ENCODE data around the gene ARHGAP29. TPM values are rescaled to one million over a fixed set of nuclear protein-coding genes. Genes with fewer than 3 reads are reported as not detected.

Gene ARHGAP29
- total and polyA plus RNA-seq, 2 of the 8 experiments (the other 6 are each of a cell fraction or from before 2014, with no cell fraction given) = 0.57 to 3.2 TPM

- DNase-seq (ENCODE audit: low read depth in 1 of 2, low spot score in 2 of 2) = no peak
- WGBS, 2 experiments (ENCODE audit: extremely low coverage in 1 of 2, insufficient coverage in 1 of 2, insufficient read length in 1 of 2, insufficient replicate concordance in 2 of 2, low coverage in 1 of 2, low lambda C conversion rate in 2 of 2, missing lambda C conversion rate in 1 of 2) = 89% methylated on average over 5 of the region's 5 CpGs; no CpG with 5 or more reads in 1 of the 2 experiments
- Histone ChIP-seq H2AK5ac (ENCODE audit: low read depth, low read length) (no peak overlapping the region), H3K4me1 (replicated peaks in 1 of 4; ENCODE audit: control insufficient read depth in 3 of 4, insufficient read depth in 4 of 4, low read length in 3 of 4) (no peaks in the 10 kb centered on the region), H2BK5ac (ENCODE audit: low read depth, low read length) (no peak overlapping the region), H4K8ac (ENCODE audit: extremely low read depth, insufficient read depth, low read length) (no peak overlapping the region), H3K9ac (replicated peaks in 1 of 4; ENCODE audit: extremely low read depth in 1 of 4, low read depth in 3 of 4, low read length in 3 of 4) (no peak overlapping the region), H4K91ac (replicated peaks; ENCODE audit: insufficient read length, low read length) (no peak overlapping the region), H3K27ac (ENCODE audit: low read depth, low read length) (no peak overlapping the region), H4K5ac (ENCODE audit: insufficient read length, low read depth, low read length) (no peak overlapping the region), H2BK15ac (ENCODE audit: low read length) (no peak overlapping the region), H3K36me3 (ENCODE audit: control insufficient read depth in 2 of 4, insufficient read depth in 4 of 4, low read length in 3 of 4) (no peaks in the 10 kb centered on the region), H3K4ac (replicated peaks; ENCODE audit: insufficient read length, low read depth, low read length) (no peak overlapping the region), H2BK20ac (ENCODE audit: low read length) (no peak overlapping the region), H2AFZ (ENCODE audit: low read length) (no peak overlapping the region), H2BK12ac (ENCODE audit: low read depth, low read length) (no peak overlapping the region), H2BK120ac (replicated peaks; ENCODE audit: low read depth, low read length) (no peak overlapping the region), H3K4me3 (ENCODE audit: extremely low read depth in 1 of 4, insufficient read depth in 2 of 4, low read depth in 3 of 4, low read length in 4 of 4) (no peak overlapping the region), H3K14ac (ENCODE audit: insufficient read length) (no peak overlapping the region), H3K18ac (ENCODE audit: extremely low read depth, low read length) (no peak overlapping the region), H3K79me2 (ENCODE audit: control insufficient read depth in 1 of 2, insufficient read depth in 2 of 2, low read length in 2 of 2) (no peaks in the 10 kb centered on the region), H3K9me3 (ENCODE audit: insufficient read depth in 2 of 2, low read depth in 1 of 2, low read length in 1 of 2) (no peaks in the 10 kb centered on the region), H3K23me2 (ENCODE audit: low read depth, low read length) (no peaks in the 10 kb centered on the region), H3K4me2 (ENCODE audit: insufficient read depth in 1 of 2, low read depth in 2 of 2, low read length in 2 of 2) (no peak overlapping the region), H4K20me1 (replicated peaks in 1 of 2; ENCODE audit: control insufficient read depth in 1 of 2, insufficient read depth in 2 of 2, low read length in 2 of 2) (no peaks in the 10 kb centered on the region), H3K79me1 (ENCODE audit: low read depth, low read length) (no peaks in the 10 kb centered on the region), H3K27me3 (replicated peaks in 1 of 4; ENCODE audit: control insufficient read depth in 3 of 4, extremely low read depth in 1 of 4, insufficient read depth in 3 of 4, low read length in 3 of 4) (no peaks in the 10 kb centered on the region), H3K23ac (ENCODE audit: insufficient read length) (no peak overlapping the region), H3K56ac (replicated peaks; ENCODE audit: insufficient read length, low read depth, low read length) (no peak overlapping the region)
- ChIA-PET CTCF (ENCODE audit: partially characterized antibody) (interaction anchor here (1.0 kb wide), 1 partner anchor 10 kb away, joined by 3 read pairs; no protein-coding TSS in a partner anchor), POLR2A (ENCODE audit: partially characterized antibody) (no interaction called here)
- no peak for FAIRE-seq
- no peak for TF ChIP-seq YY1 (IDR thresholded peaks at IDR 0.05; ENCODE audit: low read depth, low read length)
- no peak for TF ChIP-seq SP2 (IDR thresholded peaks at IDR 0.05; ENCODE audit: low read length)
Observed at GRCh38 chr1:94282143-94282711, 44.8 kb upstream of the ARHGAP29 start.
